Hepatocyte (in vitro differentiated cells): ENCODE measurements around the gene CXCL14. TPM values are rescaled to one million over a fixed set of nuclear protein-coding genes. Genes with fewer than 3 reads are reported as not detected.

Experiments used
- DNase-seq: peaks from one replicate; pipeline ENCODE4 v3.0.0-alpha.2; 2016; ENCODE audit warnings: low spot score
- H2AFZ ChIP-seq: fragments of 200-600 bp; sonication (generic); 2 replicates; pipeline ENCODE4 v1.6.0; 2016; ENCODE audit warnings: antibody characterized with exemption, mild to moderate bottlenecking
- H3K27ac ChIP-seq: fragments of 200-600 bp; sonication (generic); 2 replicates; pipeline ENCODE4 v1.5.1; 2016; ENCODE audit warnings: mild to moderate bottlenecking
- H3K27me3 ChIP-seq: fragments of 200-600 bp; sonication (generic); 2 replicates; pipeline ENCODE4 v1.6.1; 2016
- H3K36me3 ChIP-seq: fragments of 200-600 bp; sonication (generic); replicated peaks from 2 replicates; pipeline ENCODE4 v1.5.1; 2016; ENCODE audit warnings: low read depth; ENCODE audit not compliant: insufficient read depth
- H3K4me1 ChIP-seq: fragments of 200-600 bp; sonication (generic); 2 replicates; pipeline ENCODE4 v1.5.1; 2016; ENCODE audit warnings: mild to moderate bottlenecking, moderate library complexity; ENCODE audit not compliant: insufficient read depth
- H3K4me2 ChIP-seq: fragments of 200-600 bp; sonication (generic); 2 replicates; pipeline ENCODE4 v1.6.0; 2016
- H3K4me3 ChIP-seq: fragments of 200-600 bp; sonication (generic); 2 replicates; pipeline ENCODE4 v1.5.1; 2016; ENCODE audit warnings: mild to moderate bottlenecking
- H3K79me2 ChIP-seq: fragments of 200-600 bp; sonication (generic); 2 replicates; pipeline ENCODE4 v1.6.0; 2017; ENCODE audit warnings: mild to moderate bottlenecking
- H3K9me2 ChIP-seq: fragments of 200-600 bp; sonication (generic); replicated peaks from 2 replicates; pipeline ENCODE4 v1.6.0; 2017; ENCODE audit warnings: mild to moderate bottlenecking; ENCODE audit not compliant: insufficient read depth
- H3K9me3 ChIP-seq: fragments of 200-600 bp; sonication (generic); 2 replicates; pipeline ENCODE4 v1.5.1; 2016; ENCODE audit warnings: low read depth, mild to moderate bottlenecking
- H4K20me1 ChIP-seq: fragments of 200-600 bp; sonication (generic); 2 replicates; pipeline ENCODE4 v1.6.0; 2016; ENCODE audit warnings: mild to moderate bottlenecking; ENCODE audit not compliant: insufficient read depth, poor library complexity, severe bottlenecking
- EZH2 ChIP-seq: fragments of 200-600 bp; sonication (generic); IDR thresholded peaks from 2 replicates; pipeline ENCODE4 v1.6.1; 2016; ENCODE audit warnings: antibody characterized with exemption, mild to moderate bottlenecking, borderline replicate concordance
- EZH2phosphoT487 ChIP-seq: fragments of 200-600 bp; sonication (generic); IDR thresholded peaks from one replicate; pipeline ENCODE4 v1.6.1; 2018; ENCODE audit warnings: antibody characterized with exemption, mild to moderate bottlenecking, low read depth, moderate library complexity; ENCODE audit not compliant: unreplicated experiment, severe bottlenecking
- WGBS: methylation state at CpG from one replicate; pipeline ENCODE4 v1.1.6; 2016; ENCODE audit warnings: low lambda C conversion rate; ENCODE audit errors: missing lambda C conversion rate; 5-methylcytosine and 5-hydroxymethylcytosine counted together
- polyA plus RNA-seq: library from polyadenylated mRNA; unstranded; fragments of >200 nt; fragmentation: Nextera tagmentation; extraction: Ambion mirVana; gene quantifications from 2 replicates; pipeline ENCODE4 v1.2.1, GENCODE V29; 2016
- total RNA-seq: library from RNA; depleted of rRNA; stranded (reverse); fragments of >200 nt; gene quantifications from 2 replicates; pipeline ENCODE4 v1.2.3, GENCODE V29; 2014
- TF ChIP-seq, protein P1 (sequence below): fragments of 200-600 bp; sonication (generic); IDR thresholded peaks from 2 replicates; pipeline ENCODE4 v1.5.1; 2016; ENCODE audit warnings: antibody characterized with exemption, mild to moderate bottlenecking; ENCODE audit not compliant: poor library complexity

Gene CXCL14
- total and polyA plus RNA-seq, 2 experiments from 2014 or later = 52.5 to 88.8 TPM

DNA sequence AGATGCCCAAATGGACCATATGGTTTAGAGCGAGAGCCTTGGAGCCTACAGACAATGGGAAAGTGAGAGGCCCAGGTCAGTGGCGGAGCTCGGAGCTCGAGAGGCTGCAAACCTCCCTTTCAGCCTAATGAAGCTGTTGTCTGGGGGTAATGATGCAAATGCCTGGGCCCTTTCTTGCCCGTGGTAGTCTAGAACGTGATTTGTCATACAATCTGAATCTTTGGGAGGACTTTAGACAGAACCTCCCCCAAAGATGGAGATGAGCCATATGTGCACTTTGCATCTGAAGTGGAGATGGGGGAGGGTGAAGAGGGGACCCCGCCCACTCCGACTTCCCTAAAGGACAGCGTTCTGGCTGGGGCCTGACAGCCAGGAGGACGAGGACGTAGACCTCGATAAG is 32.7 kb downstream of the CXCL14 start:
- Histone ChIP-seq H4K20me1 (no peaks in the 10 kb centered on the region), H3K4me2 (no peak overlapping the region)
- TF ChIP-seq EZH2 (no peak), EZH2phosphoT487 (no peak)
- TF ChIP-seq, protein P1, sequence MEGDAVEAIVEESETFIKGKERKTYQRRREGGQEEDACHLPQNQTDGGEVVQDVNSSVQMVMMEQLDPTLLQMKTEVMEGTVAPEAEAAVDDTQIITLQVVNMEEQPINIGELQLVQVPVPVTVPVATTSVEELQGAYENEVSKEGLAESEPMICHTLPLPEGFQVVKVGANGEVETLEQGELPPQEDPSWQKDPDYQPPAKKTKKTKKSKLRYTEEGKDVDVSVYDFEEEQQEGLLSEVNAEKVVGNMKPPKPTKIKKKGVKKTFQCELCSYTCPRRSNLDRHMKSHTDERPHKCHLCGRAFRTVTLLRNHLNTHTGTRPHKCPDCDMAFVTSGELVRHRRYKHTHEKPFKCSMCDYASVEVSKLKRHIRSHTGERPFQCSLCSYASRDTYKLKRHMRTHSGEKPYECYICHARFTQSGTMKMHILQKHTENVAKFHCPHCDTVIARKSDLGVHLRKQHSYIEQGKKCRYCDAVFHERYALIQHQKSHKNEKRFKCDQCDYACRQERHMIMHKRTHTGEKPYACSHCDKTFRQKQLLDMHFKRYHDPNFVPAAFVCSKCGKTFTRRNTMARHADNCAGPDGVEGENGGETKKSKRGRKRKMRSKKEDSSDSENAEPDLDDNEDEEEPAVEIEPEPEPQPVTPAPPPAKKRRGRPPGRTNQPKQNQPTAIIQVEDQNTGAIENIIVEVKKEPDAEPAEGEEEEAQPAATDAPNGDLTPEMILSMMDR = no peak

DNA sequence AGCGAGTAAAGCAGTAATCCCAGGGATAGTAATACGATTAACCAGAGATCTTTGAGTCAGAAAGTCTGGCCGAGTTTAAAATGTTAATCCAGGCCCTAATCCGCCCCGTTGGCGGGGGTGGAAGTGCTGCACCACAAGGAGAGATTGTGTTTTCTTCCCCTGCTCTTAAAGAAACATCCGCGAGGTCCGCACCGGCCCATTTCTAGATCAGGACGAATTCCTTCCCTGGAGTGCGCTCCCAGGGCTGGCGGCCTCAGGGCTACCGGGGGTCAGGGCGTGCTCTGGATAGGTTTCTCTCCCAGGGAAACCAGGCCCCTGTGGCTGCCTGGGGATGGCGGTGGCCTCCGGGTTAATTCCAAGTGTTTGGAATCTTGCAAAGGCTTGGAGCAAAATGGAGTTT is 33.7 kb downstream of the CXCL14 start:
- TF ChIP-seq, protein P1 = no peak
- TF ChIP-seq EZH2phosphoT487 (peak; percentile 12), EZH2 (peak; percentile 31)
- Histone ChIP-seq H3K9me2 (no peaks in the 10 kb centered on the region), H3K4me2 (peak overlapping the region; percentile 87), H3K27ac (no peak overlapping the region), H3K36me3 (no peaks in the 10 kb centered on the region), H3K4me3 (no peak overlapping the region), H3K27me3 (peaks cover 100% of the 10 kb centered on the region), H3K79me2 (no peaks in the 10 kb centered on the region), H3K4me1 (peaks cover 18% of the 10 kb centered on the region), H3K9me3 (no peaks in the 10 kb centered on the region), H4K20me1 (no peaks in the 10 kb centered on the region), H2AFZ (peak overlapping the region; percentile 60)
- WGBS = 22% methylated on average over 17 of the region's 17 CpGs
- DNase-seq = no peak

More for the DNA sequence above, 32.7 kb downstream of the CXCL14 start:
- no peak overlapping the region for H3K27ac ChIP-seq
- WGBS = 58% methylated on average over 12 of the region's 12 CpGs
- no peak overlapping the region for H2AFZ ChIP-seq
- H3K9me3 ChIP-seq = no peaks in the 10 kb centered on the region
- no peaks in the 10 kb centered on the region for H3K79me2 ChIP-seq
- no peaks in the 10 kb centered on the region for H3K9me2 ChIP-seq
- no peak overlapping the region for H3K4me3 ChIP-seq
- no peaks in the 10 kb centered on the region for H3K36me3 ChIP-seq
- peaks cover 18% of the 10 kb centered on the region for H3K4me1 ChIP-seq
- peaks cover 98% of the 10 kb centered on the region for H3K27me3 ChIP-seq
- no peak for DNase-seq

DNA sequence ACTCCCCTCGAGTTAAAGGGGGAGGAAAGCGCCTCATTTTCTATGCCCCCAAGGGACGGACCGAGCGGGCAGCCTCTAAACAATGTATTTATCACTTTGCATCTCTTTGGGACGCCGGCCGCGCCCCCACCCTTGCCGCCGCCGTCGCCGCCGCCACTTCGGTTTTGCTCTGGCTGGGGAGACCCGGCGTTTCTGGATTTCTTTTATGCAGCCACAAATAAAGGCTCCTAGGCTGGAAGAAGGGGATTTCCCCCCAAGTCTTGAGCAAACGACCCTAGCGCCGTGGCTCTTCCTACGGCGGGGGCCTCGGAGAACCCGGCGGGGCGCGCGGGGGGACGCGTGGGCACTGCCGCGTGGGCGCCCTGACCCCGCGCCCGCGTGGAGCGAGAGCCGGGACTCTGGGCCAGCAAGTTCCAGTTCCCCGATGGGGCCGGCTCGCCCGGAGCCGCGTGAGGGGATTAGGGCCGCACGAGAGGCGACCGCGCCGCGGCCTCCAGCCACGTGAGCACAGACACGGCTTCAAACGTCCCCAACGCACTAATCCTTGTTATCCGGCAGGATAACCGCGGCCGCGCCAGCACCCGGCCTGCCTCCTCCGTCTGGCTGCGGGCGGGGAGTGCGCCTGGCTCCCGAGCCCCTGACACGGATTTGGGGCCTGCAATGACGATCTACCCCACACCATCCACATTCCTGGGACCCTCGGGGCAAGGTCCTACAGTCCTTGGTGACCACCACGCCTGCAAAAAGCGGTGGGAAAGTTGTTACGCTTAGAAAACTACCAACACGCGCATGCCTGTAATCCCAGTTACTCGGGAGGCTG is 35.1 kb downstream of the CXCL14 start:
- H2AFZ ChIP-seq = peak overlapping the region; percentile 60
- 1% methylated on average over 74 of the region's 77 CpGs for WGBS

More for the DNA sequence above, 35.1 kb downstream of the CXCL14 start:
- Histone ChIP-seq H4K20me1 (no peaks in the 10 kb centered on the region), H3K27ac (no peak overlapping the region), H3K4me3 (peak overlapping the region; percentile 13), H3K4me1 (peaks cover 18% of the 10 kb centered on the region), H3K36me3 (no peaks in the 10 kb centered on the region), H3K9me3 (no peaks in the 10 kb centered on the region), H3K79me2 (no peaks in the 10 kb centered on the region), H3K4me2 (peak overlapping the region; percentile 87), H3K9me2 (no peaks in the 10 kb centered on the region), H3K27me3 (peaks cover 100% of the 10 kb centered on the region)
- TF ChIP-seq EZH2phosphoT487 (peak; percentile 59), EZH2 (peak; percentile 95)
- TF ChIP-seq, protein P1 = no peak
- DNase-seq = peak; percentile 51
